NB4 (cell line): ENCODE results near the gene CD96.

Experiments used
- POLR2A ChIP-seq: IDR thresholded peaks from 2 replicates; pipeline ENCODE4 v1.6.1; 2011; ENCODE audit warnings: mild to moderate bottlenecking; ENCODE audit not compliant: insufficient read length; ENCODE audit errors: extremely low read depth
- TF ChIP-seq, protein P1 (sequence below): IDR thresholded peaks from one replicate; pipeline ENCODE4 v1.5.1; 2012; ENCODE audit warnings: low read depth, low read length
- TF ChIP-seq, protein P2 (sequence below): IDR thresholded peaks from 2 replicates; pipeline ENCODE4 v1.6.1; 2011; ENCODE audit warnings: low read depth, low read length

DNA sequence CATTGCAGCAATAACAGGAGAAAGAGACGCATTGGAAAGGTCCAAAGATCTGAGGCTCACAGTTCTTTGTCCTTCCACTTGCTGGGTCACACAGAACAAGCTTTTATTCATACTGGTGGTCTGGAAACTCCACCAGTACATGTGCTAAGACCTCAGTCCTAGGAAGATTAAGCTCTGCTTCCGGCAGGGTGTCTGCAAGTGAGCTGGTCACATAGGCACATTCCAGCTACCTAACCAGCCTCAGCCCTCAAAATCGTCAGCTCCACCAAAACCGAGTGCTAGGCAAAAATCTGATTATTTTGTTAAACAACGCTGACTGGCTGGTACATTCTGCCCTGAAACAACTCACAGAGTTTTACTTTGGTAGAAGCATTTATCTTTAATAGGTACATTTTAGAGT lies 50.9 kb downstream of the CD96 start:
- TF ChIP-seq, protein P1, sequence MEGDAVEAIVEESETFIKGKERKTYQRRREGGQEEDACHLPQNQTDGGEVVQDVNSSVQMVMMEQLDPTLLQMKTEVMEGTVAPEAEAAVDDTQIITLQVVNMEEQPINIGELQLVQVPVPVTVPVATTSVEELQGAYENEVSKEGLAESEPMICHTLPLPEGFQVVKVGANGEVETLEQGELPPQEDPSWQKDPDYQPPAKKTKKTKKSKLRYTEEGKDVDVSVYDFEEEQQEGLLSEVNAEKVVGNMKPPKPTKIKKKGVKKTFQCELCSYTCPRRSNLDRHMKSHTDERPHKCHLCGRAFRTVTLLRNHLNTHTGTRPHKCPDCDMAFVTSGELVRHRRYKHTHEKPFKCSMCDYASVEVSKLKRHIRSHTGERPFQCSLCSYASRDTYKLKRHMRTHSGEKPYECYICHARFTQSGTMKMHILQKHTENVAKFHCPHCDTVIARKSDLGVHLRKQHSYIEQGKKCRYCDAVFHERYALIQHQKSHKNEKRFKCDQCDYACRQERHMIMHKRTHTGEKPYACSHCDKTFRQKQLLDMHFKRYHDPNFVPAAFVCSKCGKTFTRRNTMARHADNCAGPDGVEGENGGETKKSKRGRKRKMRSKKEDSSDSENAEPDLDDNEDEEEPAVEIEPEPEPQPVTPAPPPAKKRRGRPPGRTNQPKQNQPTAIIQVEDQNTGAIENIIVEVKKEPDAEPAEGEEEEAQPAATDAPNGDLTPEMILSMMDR, result no peak
- TF ChIP-seq POLR2A, result no peak
- TF ChIP-seq, protein P2, sequence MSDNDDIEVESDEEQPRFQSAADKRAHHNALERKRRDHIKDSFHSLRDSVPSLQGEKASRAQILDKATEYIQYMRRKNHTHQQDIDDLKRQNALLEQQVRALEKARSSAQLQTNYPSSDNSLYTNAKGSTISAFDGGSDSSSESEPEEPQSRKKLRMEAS, result no peak
